Measurements from ENCODE around the gene PTOV1. TPM values are rescaled to one million over a fixed set of nuclear protein-coding genes. Genes with fewer than 3 reads are reported as not detected.

Gene PTOV1
- total and polyA plus RNA-seq, 10 of the 15 experiments (the other 5 are each of a cell fraction or from before 2014, with no cell fraction given) = 3.2 to 83.5 (median 22.3) TPM

GRCh38 chr19:49838885-49839588 is 11.9 kb upstream of the PTOV1 start (continued):
- TF ChIP-seq NKRF (conservative IDR thresholded peaks at IDR 0.05) (no peak), HDAC2 (IDR thresholded peaks at IDR 0.05) (no peak), NBN (IDR thresholded peaks at IDR 0.05) (no peak), SMAD1 (IDR thresholded peaks at IDR 0.05; ENCODE audit: low read depth, partially characterized antibody) (no peak), TARDBP (IDR thresholded peaks at IDR 0.05; ENCODE audit: borderline replicate concordance) (no peak), CEBPB (IDR thresholded peaks at IDR 0.05; ENCODE audit: borderline replicate concordance in 1 of 2, low read depth in 2 of 2, low read length in 2 of 2) (no peak), ZNF274 (IDR thresholded peaks at IDR 0.05; ENCODE audit: insufficient read depth, insufficient read length) (no peak), ZBTB11 (CRISPR knock-in tag; IDR thresholded peaks at IDR 0.05) (no peak), EP300 (IDR thresholded peaks at IDR 0.05; ENCODE audit: borderline replicate concordance in 1 of 2, control insufficient read depth in 1 of 2, low read depth in 2 of 2, low read length in 2 of 2) (no peak), RAD21 (IDR thresholded peaks at IDR 0.05; ENCODE audit: insufficient read depth, low read depth, low read length) (no peak)

All from GM12878 (cell line).